ENCODE measurements around the gene KLF13. TPM values are rescaled to one million over a fixed set of nuclear protein-coding genes. Genes with fewer than 3 reads are reported as not detected.
"Not testable (repeated sequence)": the region's sequence is repeated elsewhere in the genome, so short reads cannot be mapped to it uniquely, and the experiment has no call there.

The KLF13 gene
- total RNA-seq, 6 experiments from 2014 or later: 22.5 to 29.1 (median 23.5) TPM

DNA sequence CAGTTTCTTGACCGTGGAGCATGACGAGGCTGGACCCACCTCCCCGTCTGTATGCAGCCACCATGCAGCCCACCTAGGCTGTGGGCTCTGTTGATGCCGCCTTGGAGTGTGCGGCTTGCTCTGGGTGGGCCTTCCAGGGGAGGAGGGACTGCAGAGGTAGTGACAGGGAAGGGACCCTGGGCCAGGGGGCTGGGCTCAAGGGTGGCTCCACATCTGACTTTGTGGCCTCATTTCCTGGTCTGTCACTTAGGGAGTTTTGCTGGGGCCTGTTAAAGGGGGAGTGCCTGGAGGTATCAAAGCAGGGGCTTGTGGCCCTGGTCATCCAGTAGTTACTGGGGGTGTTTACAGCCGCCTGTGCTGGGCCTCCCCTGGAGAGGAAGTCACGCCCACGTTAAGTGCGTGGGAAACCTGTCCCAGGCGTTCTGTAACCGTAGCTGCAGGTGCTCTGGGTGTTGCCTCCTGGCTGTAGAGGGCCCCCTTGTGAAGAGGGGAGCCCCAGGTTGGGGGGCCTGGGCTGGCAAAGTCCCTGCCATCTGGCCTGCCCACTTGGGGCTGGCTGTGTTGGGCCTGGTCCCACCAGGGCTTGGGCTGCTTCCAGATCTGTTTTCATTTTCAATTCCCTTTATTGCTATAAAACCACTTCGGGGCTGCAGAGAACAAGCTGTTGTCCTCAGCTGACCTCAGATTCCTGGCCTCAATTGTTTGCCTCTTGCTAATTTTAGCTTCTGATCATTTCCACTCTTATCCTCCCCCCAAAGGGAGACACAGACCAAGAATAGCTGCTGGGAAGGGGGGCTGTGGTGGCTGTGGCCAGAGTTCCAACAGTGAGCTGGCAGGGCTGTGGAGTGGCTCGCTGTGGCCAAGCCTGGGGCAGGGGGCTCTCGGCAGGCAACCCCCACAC is 26.5 kb downstream of the KLF13 start:
- peak; percentile 81 for DNase-seq
- no peak for TF ChIP-seq CTCF (IDR thresholded peaks at IDR 0.05)
- Mint-ChIP-seq H3K4me1 (ENCODE audit: low read depth) (peaks cover 71% of the 10 kb centered on the region), H3K27me3 (ENCODE audit: insufficient read depth) (peaks cover 2% of the 10 kb centered on the region; the same call in 1 of the 2 replicates), H3K27ac (peak overlapping the region; percentile 94), H3K4me3 (peak overlapping the region; percentile 71), H3K9me3 (no peaks in the 10 kb centered on the region), H3K36me3 (ENCODE audit: low read depth) (no peaks in the 10 kb centered on the region)

DNA sequence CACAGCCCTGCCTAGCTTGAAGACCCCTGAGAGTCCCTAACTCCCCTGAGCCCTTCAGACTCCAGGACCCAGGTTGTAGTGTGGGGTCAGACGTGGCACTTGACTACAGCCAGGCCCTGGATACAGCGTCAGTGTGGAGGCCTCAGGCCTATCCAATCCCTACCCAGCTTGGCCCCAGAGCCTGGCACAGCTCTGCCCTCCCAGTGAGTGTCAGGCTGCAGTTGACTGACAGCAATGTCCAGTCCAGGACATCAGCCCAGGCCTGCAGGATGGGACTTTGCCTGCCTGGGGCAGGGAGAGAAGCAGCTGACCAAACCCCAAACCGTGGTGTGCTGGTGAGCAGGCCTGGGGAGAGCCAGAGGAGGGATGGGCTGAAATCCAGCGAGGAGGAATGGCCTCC is 27.3 kb downstream of the KLF13 start:
- no peak for TF ChIP-seq CTCF (IDR thresholded peaks at IDR 0.05)
- no peaks in the 10 kb centered on the region for H3K9me3 Mint-ChIP-seq
- H3K27me3 Mint-ChIP-seq (ENCODE audit: insufficient read depth): peaks cover 2% of the 10 kb centered on the region; the same call in 1 of the 2 replicates
- H3K36me3 Mint-ChIP-seq (ENCODE audit: low read depth): 0 out of 2 replicates have a peak, but pooled peaks cover 4% of the 10 kb centered on the region
- H3K4me3 Mint-ChIP-seq: peak overlapping the region; percentile 71
- peak overlapping the region; percentile 94 for H3K27ac Mint-ChIP-seq
- peaks cover 79% of the 10 kb centered on the region for H3K4me1 Mint-ChIP-seq (ENCODE audit: low read depth)
- DNase-seq: peak; percentile 14

GRCh38 chr15:31356097-31356496 is 29.5 kb downstream of the KLF13 start:
- not testable (repeated sequence) for DNase-seq; H3K27me3 Mint-ChIP-seq (ENCODE audit: insufficient read depth); H3K9me3 Mint-ChIP-seq; H3K36me3 Mint-ChIP-seq (ENCODE audit: low read depth); H3K4me3 Mint-ChIP-seq; H3K27ac Mint-ChIP-seq
- peaks cover 80% of the 10 kb centered on the region for H3K4me1 Mint-ChIP-seq (ENCODE audit: low read depth)

DNA sequence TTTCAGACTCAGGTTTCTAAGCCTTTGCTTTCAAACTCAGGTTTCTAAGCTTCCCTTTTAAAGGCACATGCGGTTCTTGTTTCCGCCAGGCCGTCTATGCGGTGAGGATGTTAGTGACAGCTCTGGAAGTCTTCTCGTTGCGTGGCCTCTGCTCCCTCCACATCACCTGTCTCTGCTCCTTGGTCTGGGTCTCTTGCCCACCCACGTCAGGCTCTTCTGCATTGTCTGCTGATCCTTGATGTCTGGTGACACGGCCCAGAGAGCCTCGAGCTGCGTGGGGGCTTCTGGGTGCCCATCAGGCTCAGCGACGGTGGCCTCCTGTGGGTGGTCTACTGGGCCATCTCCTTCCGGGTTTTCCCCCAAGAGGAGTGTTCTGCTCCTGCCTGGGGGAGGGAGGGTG is 30.5 kb downstream of the KLF13 start:
- peak overlapping the region; percentile 59 for H3K27ac Mint-ChIP-seq

GRCh38 chr15:31358163-31358562 is 31.5 kb downstream of the KLF13 start:
- DNase-seq: no peak
- Mint-ChIP-seq H3K4me1 (ENCODE audit: low read depth) (peaks cover 64% of the 10 kb centered on the region), H3K27me3 (ENCODE audit: insufficient read depth) (peaks cover 2% of the 10 kb centered on the region; the same call in 1 of the 2 replicates), H3K4me3 (no peak overlapping the region), H3K36me3 (ENCODE audit: low read depth) (0 out of 2 replicates have a peak, but pooled peaks cover 4% of the 10 kb centered on the region), H3K27ac (no peak overlapping the region), H3K9me3 (no peaks in the 10 kb centered on the region)
- no peak for TF ChIP-seq CTCF (IDR thresholded peaks at IDR 0.05)

More for the DNA sequence above, 30.5 kb downstream of the KLF13 start:
- DNase-seq: no peak
- Mint-ChIP-seq H3K4me1 (ENCODE audit: low read depth) (peaks cover 75% of the 10 kb centered on the region), H3K27me3 (ENCODE audit: insufficient read depth) (peaks cover 2% of the 10 kb centered on the region; the same call in 1 of the 2 replicates), H3K4me3 (peak overlapping the region; percentile 45), H3K9me3 (no peaks in the 10 kb centered on the region), H3K36me3 (ENCODE audit: low read depth) (0 out of 2 replicates have a peak, but pooled peaks cover 4% of the 10 kb centered on the region)
- no peak for TF ChIP-seq CTCF (IDR thresholded peaks at IDR 0.05)
